H1 (cell line): Measurements from ENCODE around the gene FHAD1. TPM values are rescaled to one million over a fixed set of nuclear protein-coding genes. Genes with fewer than 3 reads are reported as not detected.

Experiments used
- CTCF ChIA-PET: fragments of 300-600 bp; sonication (Branson Sonifier 250); formaldehyde crosslinking; loops from one replicate; lab custom pipeline; 2021; ENCODE audit not compliant: partially characterized antibody; lab: Charles Lee
- POLR2A ChIA-PET: fragments of 300-600 bp; sonication (Branson Sonifier 250); formaldehyde crosslinking; loops from one replicate; lab custom pipeline; 2021; ENCODE audit warnings: inconsistent platforms; ENCODE audit not compliant: partially characterized antibody; lab: Charles Lee
- DNase-seq, 2 experiments: peaks; one replicate each; pipeline versions ENCODE4 v3.0.0 to v3.0.0-alpha.2; 2010 to 2022; ENCODE audit warnings: low spot score in 2 of 2, low read depth in 1 of 2, mixed read lengths in 1 of 2
- FAIRE-seq: peaks from 2 replicates; lab custom pipeline; 2011; peaks lifted over from hg19 to GRCh38; lab: Jason Lieb, UNC
- H2AFZ ChIP-seq: 2 replicates; pipeline ENCODE4 v1.8.1; 2012; ENCODE audit warnings: low read length, inconsistent platforms
- H2AK5ac ChIP-seq: 2 replicates; pipeline ENCODE4 v1.6.1; 2013; ENCODE audit warnings: low read depth, low read length
- H2BK120ac ChIP-seq: replicated peaks from 2 replicates; pipeline ENCODE3; 2013; ENCODE audit warnings: low read depth, low read length, inconsistent platforms
- H2BK12ac ChIP-seq: 2 replicates; pipeline ENCODE4 v1.6.1; 2013; ENCODE audit warnings: low read depth, low read length
- H2BK15ac ChIP-seq: 2 replicates; pipeline ENCODE4 v1.6.1; 2013; ENCODE audit warnings: low read length
- H2BK20ac ChIP-seq: 2 replicates; pipeline ENCODE4 v1.6.1; 2013; ENCODE audit warnings: low read length
- H2BK5ac ChIP-seq: 2 replicates; pipeline ENCODE4 v1.6.1; 2013; ENCODE audit warnings: low read depth, low read length
- H3K14ac ChIP-seq: 2 replicates; pipeline ENCODE4 v1.6.1; 2013; ENCODE audit warnings: inconsistent platforms; ENCODE audit not compliant: insufficient read length
- H3K18ac ChIP-seq: 2 replicates; pipeline ENCODE4 v1.6.1; 2013; ENCODE audit warnings: low read length; ENCODE audit errors: extremely low read depth
- H3K23ac ChIP-seq: 2 replicates; pipeline ENCODE4 v1.6.1; 2013; ENCODE audit warnings: inconsistent platforms; ENCODE audit not compliant: insufficient read length
- H3K23me2 ChIP-seq: 2 replicates; pipeline ENCODE4 v1.6.1; 2013; ENCODE audit warnings: low read depth, low read length
- H3K27ac ChIP-seq: 2 replicates; pipeline ENCODE4 v1.6.1; 2011; ENCODE audit warnings: low read depth, low read length, inconsistent platforms
- H3K27me3 ChIP-seq, 4 experiments: replicated peaks in 1 of 4; 1 replicate in 1 of 4; 2 replicates in 3 of 4; pipeline versions ENCODE4 v1.6.1 to v1.8.1; 2011 to 2013; ENCODE audit warnings: low read length in 3 of 4, mild to moderate bottlenecking in 3 of 4, inconsistent platforms in 2 of 4, mixed read lengths in 2 of 4, moderate library complexity in 1 of 4; ENCODE audit not compliant: control insufficient read depth in 3 of 4, insufficient read depth in 3 of 4; ENCODE audit errors: extremely low read depth in 1 of 4
- H3K36me3 ChIP-seq, 4 experiments: 2 replicates each; pipeline versions ENCODE4 v1.6.1 to v1.8.1; 2011 to 2013; ENCODE audit warnings: mild to moderate bottlenecking in 4 of 4, low read length in 3 of 4, moderate library complexity in 2 of 4, control low read depth in 1 of 4, inconsistent platforms in 1 of 4; ENCODE audit not compliant: insufficient read depth in 4 of 4, control insufficient read depth in 2 of 4
- H3K4ac ChIP-seq: replicated peaks from 2 replicates; pipeline ENCODE3; 2013; ENCODE audit warnings: low read length, low read depth, mixed read lengths, inconsistent platforms; ENCODE audit not compliant: insufficient read length
- H3K4me1 ChIP-seq, 4 experiments: replicated peaks in 1 of 4; 1 replicate in 1 of 4; 2 replicates in 3 of 4; pipeline versions ENCODE4 v1.6.1 to v1.8.1; 2011 to 2013; ENCODE audit warnings: low read length in 3 of 4, inconsistent platforms in 2 of 4, mixed read lengths in 1 of 4; ENCODE audit not compliant: insufficient read depth in 4 of 4, control insufficient read depth in 3 of 4
- H3K4me2 ChIP-seq, 2 experiments: 2 replicates each; pipeline versions ENCODE4 v1.6.1 to v1.8.1; 2011 to 2013; ENCODE audit warnings: low read depth in 2 of 2, low read length in 2 of 2, control low read depth in 1 of 2, inconsistent platforms in 1 of 2, mild to moderate bottlenecking in 1 of 2; ENCODE audit not compliant: insufficient read depth in 1 of 2
- H3K4me3 ChIP-seq, 4 experiments: fragments of 200-600, 300-600 bp in 1 of 4; sonication (generic), shearing (Covaris generic), sonication (Bioruptor Twin) in 1 of 4; 2 replicates each; pipeline versions ENCODE4 v1.5.1 to v1.8.1; 2011 to 2016; ENCODE audit warnings: low read length in 4 of 4, low read depth in 3 of 4, control low read depth in 2 of 4, inconsistent platforms in 2 of 4, mild to moderate bottlenecking in 2 of 4, mixed read lengths in 1 of 4, moderate library complexity in 1 of 4; ENCODE audit not compliant: insufficient read depth in 2 of 4; ENCODE audit errors: extremely low read depth in 1 of 4
- H3K56ac ChIP-seq: replicated peaks from 2 replicates; pipeline ENCODE3; 2013; ENCODE audit warnings: low read depth, mild to moderate bottlenecking, mixed read lengths, low read length, inconsistent platforms; ENCODE audit not compliant: insufficient read length
- H3K79me1 ChIP-seq: 2 replicates; pipeline ENCODE4 v1.6.1; 2013; ENCODE audit warnings: low read depth, low read length, control low read depth
- H3K79me2 ChIP-seq, 2 experiments: 2 replicates each; pipeline versions ENCODE4 v1.6.1 to v1.8.1; 2012 to 2013; ENCODE audit warnings: low read length in 2 of 2, mild to moderate bottlenecking in 2 of 2, inconsistent platforms in 1 of 2; ENCODE audit not compliant: insufficient read depth in 2 of 2, control insufficient read depth in 1 of 2
- H3K9ac ChIP-seq, 4 experiments: replicated peaks in 1 of 4; 1 replicate in 1 of 4; 2 replicates in 3 of 4; pipeline versions ENCODE4 v1.6.1 to v1.8.1; 2011 to 2013; ENCODE audit warnings: low read depth in 3 of 4, low read length in 3 of 4, control low read depth in 2 of 4, mild to moderate bottlenecking in 2 of 4, moderate library complexity in 2 of 4, inconsistent platforms in 1 of 4; ENCODE audit errors: extremely low read depth in 1 of 4
- H3K9me3 ChIP-seq, 2 experiments: 2 replicates each; pipeline versions ENCODE4 v1.6.1 to v1.8.1; 2012 to 2013; ENCODE audit warnings: mild to moderate bottlenecking in 2 of 2, moderate library complexity in 2 of 2, control low read depth in 1 of 2, inconsistent platforms in 1 of 2, low read depth in 1 of 2, low read length in 1 of 2, mixed read lengths in 1 of 2; ENCODE audit not compliant: insufficient read depth in 2 of 2
- H4K20me1 ChIP-seq, 2 experiments: replicated peaks in 1 of 2; 2 replicates each; pipeline versions ENCODE3 to v1.8.1; 2011 to 2013; ENCODE audit warnings: inconsistent platforms in 2 of 2, low read length in 2 of 2, mild to moderate bottlenecking in 1 of 2; ENCODE audit not compliant: insufficient read depth in 2 of 2, control insufficient read depth in 1 of 2
- H4K5ac ChIP-seq: 2 replicates; pipeline ENCODE4 v1.6.1; 2013; ENCODE audit warnings: low read length, low read depth, mixed read lengths, inconsistent platforms; ENCODE audit not compliant: insufficient read length
- H4K8ac ChIP-seq: 2 replicates; pipeline ENCODE4 v1.8.0; 2013; ENCODE audit warnings: mild to moderate bottlenecking, moderate library complexity, low read length, inconsistent platforms; ENCODE audit not compliant: insufficient read depth; ENCODE audit errors: extremely low read depth
- H4K91ac ChIP-seq: replicated peaks from 2 replicates; pipeline ENCODE3; 2013; ENCODE audit warnings: low read length, mixed read lengths, inconsistent platforms; ENCODE audit not compliant: insufficient read length
- NANOG ChIP-seq: IDR thresholded peaks from 2 replicates; pipeline ENCODE4 v1.6.1; 2011; ENCODE audit warnings: low read length, low read depth, mild to moderate bottlenecking, inconsistent platforms; ENCODE audit not compliant: insufficient read depth, poor library complexity, severe bottlenecking
- SP1 ChIP-seq: IDR thresholded peaks from 2 replicates; pipeline ENCODE4 v1.6.1; 2011; ENCODE audit warnings: low read depth, low read length
- USF2 ChIP-seq: IDR thresholded peaks from 2 replicates; pipeline ENCODE4 v1.6.1; 2011; ENCODE audit warnings: low read length, improper control_type of control experiment
- WGBS, 2 experiments: shearing (Covaris generic) in 1 of 2; methylation state at CpG; one replicate each; pipeline versions ENCODE4 v1.1.6 to v1.1.7; 2013 to 2015; ENCODE audit warnings: low lambda C conversion rate in 2 of 2, mixed read lengths in 2 of 2, inconsistent platforms in 1 of 2, low coverage in 1 of 2, missing lambda C conversion rate in 1 of 2; ENCODE audit not compliant: insufficient replicate concordance in 2 of 2, insufficient coverage in 1 of 2, insufficient read length in 1 of 2; ENCODE audit errors: extremely low coverage in 1 of 2, missing lambda C conversion rate in 1 of 2; 5-methylcytosine and 5-hydroxymethylcytosine counted together
- polyA plus RNA-seq, 7 experiments: library from polyadenylated mRNA; depleted of rRNA in 3 of 7; stranded (reverse) in 5 of 7; unstranded in 2 of 7; fragments of >200 nt in 5 of 7; fragments of 200-250 nt in 2 of 7; gene quantifications; 1 replicate in 5 of 7; 2 replicates in 1 of 7; 4 replicates in 1 of 7; pipeline versions ENCODE4 v1.2.1 to v1.2.3, GENCODE V29; 2011 to 2013; ENCODE audit warnings: missing spikeins in 2 of 7, mixed read lengths in 2 of 7
- total RNA-seq: library from RNA; stranded (reverse); fragmentation: NEBNext Ultra II Directional; extraction: Animal tissue kit (Norgen Biotek cat#: 25700); gene quantifications from 2 replicates; pipeline ENCODE4 v1.2.1, GENCODE V29; 2021

FHAD1 gene
- total and polyA plus RNA-seq, 2 of the 8 experiments (the other 6 are each of a cell fraction or from before 2014, with no cell fraction given), result 0.39 to 0.69 TPM

DNA sequence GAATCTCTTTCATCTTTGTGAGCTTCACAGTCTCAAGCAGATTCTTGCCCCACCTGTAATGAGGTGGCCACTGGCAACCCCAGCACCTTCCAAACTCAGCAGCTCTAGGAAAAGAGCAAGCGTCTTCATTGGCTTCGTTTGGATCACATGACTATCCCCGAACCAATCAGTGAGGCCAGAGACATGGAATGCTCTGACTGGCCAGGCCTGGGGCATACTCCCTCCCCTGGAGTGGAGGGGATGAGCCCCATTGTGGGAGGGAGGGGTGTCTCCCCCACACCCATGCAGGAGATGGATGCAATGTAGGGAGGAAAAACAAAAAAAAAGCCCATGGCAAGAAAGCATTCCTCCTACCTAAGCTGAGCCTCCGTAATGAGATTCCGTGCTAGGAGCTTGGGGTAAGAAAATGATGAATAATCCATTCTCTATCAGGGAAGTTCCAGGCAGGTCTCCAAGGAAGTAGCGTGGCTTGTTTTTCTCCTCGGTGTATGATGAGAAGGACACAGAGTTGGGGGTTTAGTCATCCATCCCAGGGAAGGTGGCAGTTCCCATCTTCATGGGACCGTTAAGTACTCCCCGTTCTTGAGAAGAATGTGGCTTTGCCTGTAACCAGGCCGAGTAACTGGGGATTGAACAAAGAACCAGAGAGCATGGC lies 32.7 kb downstream of the FHAD1 start:
- H3K4ac ChIP-seq, result no peak overlapping the region
- H2AK5ac ChIP-seq, result no peak overlapping the region
- no peak overlapping the region; the same call in 1 of the 2 replicates for H2BK12ac ChIP-seq
- H3K56ac ChIP-seq, result no peak overlapping the region
- WGBS, 2 experiments, result 89% methylated on average over 10 of the region's 10 CpGs; no CpG with 5 or more reads in 1 of the 2 experiments
- H2BK15ac ChIP-seq, result no peak overlapping the region
- no peak overlapping the region for H3K18ac ChIP-seq
- no peaks in the 10 kb centered on the region for H4K20me1 ChIP-seq
- H3K79me1 ChIP-seq, result no peaks in the 10 kb centered on the region
- H3K9ac ChIP-seq, result no peak overlapping the region
- DNase-seq, result no peak
- H2BK5ac ChIP-seq, result no peak overlapping the region
- no peak overlapping the region for H4K91ac ChIP-seq
- H3K27me3 ChIP-seq, result no peaks in the 10 kb centered on the region
- no peak overlapping the region for H3K4me2 ChIP-seq
- H4K5ac ChIP-seq, result no peak overlapping the region
- no peaks in the 10 kb centered on the region for H3K36me3 ChIP-seq
- H3K27ac ChIP-seq, result no peak overlapping the region
- H3K14ac ChIP-seq, result no peak overlapping the region
- no peaks in the 10 kb centered on the region for H3K79me2 ChIP-seq
- no peak overlapping the region for H4K8ac ChIP-seq
- H3K9me3 ChIP-seq, result no peaks in the 10 kb centered on the region
- no peak overlapping the region for H3K23ac ChIP-seq
- no peak overlapping the region for H2BK120ac ChIP-seq
- TF ChIP-seq USF2 (peak; percentile 71), NANOG (no peak), SP1 (0 out of 2 replicates have a peak, but pooled peaks have one; percentile 22)
- ChIA-PET CTCF (interaction anchor here (0.5 to 2.5 kb wide), 12 partner anchors 7 to 1875 kb away, joined by 3 to 9 read pairs (median 3); partner anchors contain the start of gene TMEM51), POLR2A (no interaction called here)
- peak; percentile 45 for FAIRE-seq
- H3K4me3 ChIP-seq, result no peak overlapping the region
- peak overlapping the region; percentile 4 for H2AFZ ChIP-seq
- H3K4me1 ChIP-seq, result no peaks in the 10 kb centered on the region
- no peak overlapping the region for H2BK20ac ChIP-seq
- peaks cover 1% of the 10 kb centered on the region; the same call in 1 of the 2 replicates for H3K23me2 ChIP-seq
